ENCODE data around the gene CFAP61. TPM values are rescaled to one million over a fixed set of nuclear protein-coding genes. Genes with fewer than 3 reads are reported as not detected.

The CFAP61 gene
- total and polyA plus RNA-seq, 10 donors, result 0.06 to 0.17 TPM; not detected in 8

DNA sequence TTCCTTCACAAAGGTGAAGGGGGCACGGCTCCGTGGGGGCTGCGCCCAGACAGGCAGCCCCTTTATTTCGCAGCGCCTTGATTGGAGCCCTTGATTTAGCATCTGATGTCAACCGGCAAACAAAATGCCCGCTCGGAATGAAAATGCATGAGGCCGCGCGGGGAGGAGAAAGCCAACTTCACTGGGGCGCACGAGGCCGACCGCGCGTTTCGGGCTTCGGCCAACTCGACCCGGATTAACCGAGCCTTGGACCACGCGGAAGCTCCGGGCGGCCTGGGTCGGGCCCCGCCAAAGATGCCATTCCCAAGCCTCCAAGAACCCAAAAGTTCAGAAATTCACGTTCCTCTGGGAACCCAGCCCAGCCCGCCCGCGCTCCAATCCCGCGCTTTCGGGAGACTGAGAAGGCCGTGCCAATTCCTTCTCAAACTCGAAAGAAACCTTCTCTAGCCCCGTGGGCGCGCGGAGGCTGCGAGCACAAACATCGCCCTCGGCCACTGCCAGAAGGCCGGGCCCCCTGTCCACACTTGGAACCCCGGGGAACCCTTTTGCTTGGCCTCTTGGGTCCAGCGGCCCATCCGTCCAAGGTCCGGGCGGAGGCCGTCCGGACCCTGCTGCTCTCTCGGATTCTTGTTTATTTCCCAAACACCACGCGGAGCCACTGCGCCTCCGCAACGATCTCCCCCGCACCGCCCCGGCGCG lies 314.7 kb downstream of the CFAP61 start:
- Histone ChIP-seq H3K4me1 (peaks cover 14 to 64% (median 41%) of the 10 kb centered on the region in 6 donors), H3K36me3 (no peaks in the 10 kb centered on the region), H3K27me3 (replicated peaks in 1 of 7) (peaks cover 16 to 100% (median 89%) of the 10 kb centered on the region in 7 donors), H3K27ac (no peak overlapping the region), H3K4me3 (peak overlapping the region in 7 of 8 donors; percentile 13 to 67 (median 31)), H3K9me3 (no peaks in the 10 kb centered on the region)
- TF ChIP-seq POLR2AphosphoS5 (IDR thresholded peaks at IDR 0.05), result no peak
- TF ChIP-seq CTCF (IDR thresholded peaks at IDR 0.05 in 8 of 11, conservative IDR thresholded peaks at IDR 0.05 in 3 of 11), result no peak
- TF ChIP-seq POLR2A (IDR thresholded peaks at IDR 0.05), result no peak
- intact Hi-C loops (cut with DNase I; ENCODE audit: low total_unique reads), result no loop called here
- no peak for DNase-seq
- WGBS, 5 donors, result 2 to 3% (median 3%) methylated on average over 34 to 63 of the region's 63 CpGs

- no peaks in the 10 kb centered on the region for H3K36me3 ChIP-seq
- peak within 1 kb of the TSS in 7 of 8 donors; percentile 20 to 67 (median 31) for H3K4me3 ChIP-seq
- TF ChIP-seq POLR2AphosphoS5 (IDR thresholded peaks at IDR 0.05) (no peak), POLR2A (IDR thresholded peaks at IDR 0.05) (no peak), CTCF (IDR thresholded peaks at IDR 0.05 in 8 of 11, conservative IDR thresholded peaks at IDR 0.05 in 3 of 11) (no peak)
- intact Hi-C loops (cut with DNase I; ENCODE audit: low total_unique reads), result no loop called here
- H3K27me3 ChIP-seq (replicated peaks in 1 of 7), result peaks cover 16 to 100% (median 88%) of the 10 kb centered on the region in 7 donors
- WGBS, 5 donors, result 1 to 2% (median 1%) methylated on average over 13 to 108 of the region's 108 CpGs
- H3K27ac ChIP-seq, result no peak within 1 kb of the TSS
- no peaks in the 10 kb centered on the region for H3K9me3 ChIP-seq
- H3K4me1 ChIP-seq, result peaks cover 14 to 61% (median 41%) of the 10 kb centered on the region in 6 donors
- DNase-seq, result no peak
Measured at GRCh38 chr20:20367575-20368417, 315.5 kb downstream of the CFAP61 start, which contains the start of gene INSM1. INSM1 (plus strand) TSS chr20:20368104; CDS start chr20:20368268, 164 bp downstream.

DNA sequence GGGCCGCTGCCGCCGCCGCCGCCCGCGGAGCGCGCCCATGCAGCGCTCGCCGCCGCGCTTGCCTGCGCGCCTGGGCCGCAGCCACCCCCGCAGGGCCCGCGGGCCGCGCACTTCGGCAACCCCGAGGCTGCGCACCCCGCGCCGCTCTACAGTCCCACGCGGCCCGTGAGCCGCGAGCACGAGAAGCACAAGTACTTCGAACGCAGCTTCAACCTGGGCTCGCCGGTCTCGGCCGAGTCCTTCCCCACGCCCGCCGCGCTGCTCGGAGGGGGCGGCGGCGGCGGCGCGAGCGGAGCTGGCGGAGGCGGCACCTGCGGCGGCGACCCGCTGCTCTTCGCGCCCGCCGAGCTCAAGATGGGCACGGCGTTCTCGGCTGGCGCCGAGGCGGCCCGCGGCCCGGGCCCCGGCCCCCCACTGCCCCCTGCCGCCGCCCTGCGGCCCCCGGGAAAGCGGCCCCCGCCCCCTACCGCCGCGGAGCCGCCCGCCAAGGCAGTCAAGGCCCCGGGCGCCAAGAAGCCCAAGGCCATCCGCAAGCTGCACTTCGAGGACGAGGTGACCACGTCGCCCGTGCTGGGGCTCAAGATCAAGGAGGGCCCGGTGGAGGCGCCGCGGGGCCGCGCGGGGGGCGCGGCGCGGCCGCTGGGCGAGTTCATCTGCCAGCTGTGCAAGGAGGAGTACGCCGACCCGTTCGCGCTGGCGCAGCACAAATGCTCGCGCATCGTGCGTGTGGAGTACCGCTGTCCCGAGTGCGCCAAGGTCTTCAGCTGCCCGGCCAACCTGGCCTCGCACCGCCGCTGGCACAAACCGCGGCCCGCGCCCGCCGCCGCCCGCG lies 316.3 kb downstream of the CFAP61 start:
- H3K27me3 ChIP-seq (replicated peaks in 1 of 7), result peaks cover 16 to 100% (median 90%) of the 10 kb centered on the region in 7 donors
- no peaks in the 10 kb centered on the region for H3K36me3 ChIP-seq
- peaks cover 14 to 55% (median 38%) of the 10 kb centered on the region in 6 donors for H3K4me1 ChIP-seq
- no peaks in the 10 kb centered on the region for H3K9me3 ChIP-seq
- WGBS, 5 donors, result 1 to 2% (median 1%) methylated on average over 20 to 130 of the region's 130 CpGs
- intact Hi-C loops (cut with DNase I; ENCODE audit: low total_unique reads), result no loop called here
- H3K4me3 ChIP-seq, result peak overlapping the region in 7 of 8 donors; percentile 20 to 67 (median 31)
- no peak overlapping the region for H3K27ac ChIP-seq
- DNase-seq, result no peak
- TF ChIP-seq CTCF (IDR thresholded peaks at IDR 0.05 in 8 of 11, conservative IDR thresholded peaks at IDR 0.05 in 3 of 11) (no peak), POLR2AphosphoS5 (IDR thresholded peaks at IDR 0.05) (no peak), POLR2A (IDR thresholded peaks at IDR 0.05) (no peak)
